Fibroblast of peridontal ligament (primary cell): ENCODE measurements around the gene LHPP.

Experiments used
- DNase-seq: peaks from one replicate; pipeline ENCODE4 v3.0.0-alpha.2; 2010; ENCODE audit errors: extremely low read depth

LHPP gene

GRCh38 chr10:124655191-124656112 lies 193.8 kb downstream of the LHPP start:
- DNase-seq: no peak

GRCh38 chr10:124656113-124656490 lies 194.5 kb downstream of the LHPP start:
- no peak for DNase-seq

DNA sequence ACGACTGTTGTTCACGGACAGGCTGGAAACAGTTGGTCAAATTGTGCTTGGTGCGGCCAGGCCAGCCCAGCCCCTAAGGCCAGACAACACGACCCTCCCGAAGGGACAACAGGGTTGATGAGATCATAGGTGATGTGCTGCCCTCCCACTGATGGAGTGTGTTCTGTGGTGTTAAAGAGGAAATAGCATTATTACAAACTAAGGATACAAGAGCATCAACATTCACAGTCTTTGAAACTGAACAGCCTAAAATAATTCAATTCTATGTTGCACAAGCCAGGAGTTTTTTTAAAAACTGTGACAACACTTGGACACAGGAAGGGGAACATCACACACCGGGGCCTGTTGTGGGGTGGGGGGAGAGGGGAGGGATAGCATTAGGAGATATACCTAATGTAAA lies 194.9 kb downstream of the LHPP start:
- no peak for DNase-seq

- peak; percentile 84 for DNase-seq
Observed at GRCh38 chr10:124657806-124658205, 196.2 kb downstream of the LHPP start.

GRCh38 chr10:124658591-124659242 lies 197.1 kb downstream of the LHPP start:
- DNase-seq: no peak

- no peak for DNase-seq
Observed at GRCh38 chr10:124659380-124659779, 197.8 kb downstream of the LHPP start.

GRCh38 chr10:124660404-124661125 lies 198.9 kb downstream of the LHPP start:
- DNase-seq: no peak

- DNase-seq: no peak
Observed at GRCh38 chr10:124661660-124662180, 200.1 kb downstream of the LHPP start.

- no peak for DNase-seq
Observed at GRCh38 chr10:124663228-124663627, 201.6 kb downstream of the LHPP start.
